ENCODE results near the gene PCSK2.
"Not testable (repeated sequence)": the region's sequence is repeated elsewhere in the genome, so short reads cannot be mapped to it uniquely, and the experiment has no call there.

PCSK2 gene

DNA sequence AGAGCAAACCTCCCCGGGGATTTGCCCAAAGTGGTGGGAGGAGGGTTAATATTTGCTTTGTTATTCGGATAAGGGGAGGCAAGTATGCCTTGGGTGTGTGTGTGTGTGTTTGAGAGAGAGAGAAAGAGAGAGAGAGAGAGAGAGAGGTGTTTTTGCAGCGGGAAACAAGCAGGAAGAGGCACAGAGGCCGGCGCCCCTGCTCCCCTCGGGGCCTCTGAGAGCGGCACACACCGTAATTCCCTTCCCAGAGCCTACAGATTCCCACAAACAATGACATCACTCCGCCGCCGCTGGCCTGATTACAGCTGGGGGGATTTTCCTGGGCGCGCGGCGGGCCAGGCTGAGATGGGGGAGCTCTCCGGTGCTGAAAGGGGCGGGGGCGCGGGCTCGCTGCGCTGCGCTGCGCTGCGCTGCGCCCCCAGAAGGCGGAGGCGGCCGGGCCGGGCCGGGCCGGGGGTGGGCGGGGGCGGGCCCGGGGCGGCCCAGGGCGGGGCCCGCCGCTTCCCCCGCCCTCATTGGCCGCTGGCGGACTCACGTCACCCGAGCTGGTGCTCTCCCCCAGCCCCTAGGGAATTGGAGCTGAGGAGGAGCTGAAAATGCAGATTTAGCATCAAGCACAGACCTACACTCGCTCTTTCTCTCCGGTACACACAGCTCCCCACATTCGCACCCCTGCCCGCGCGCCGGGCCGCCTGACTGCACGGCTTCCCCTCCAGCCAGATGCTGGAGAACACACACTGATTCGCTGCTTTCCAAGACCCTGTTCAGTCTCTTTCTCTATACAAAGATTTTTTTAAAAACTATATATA is at the start of gene PCSK2:
TSS of gene PCSK2 (plus strand) at position 631 of the 809 bp plus-strand sequence. CDS start 266 bp downstream, outside the sequence.
- no peak for FAIRE-seq

DNA sequence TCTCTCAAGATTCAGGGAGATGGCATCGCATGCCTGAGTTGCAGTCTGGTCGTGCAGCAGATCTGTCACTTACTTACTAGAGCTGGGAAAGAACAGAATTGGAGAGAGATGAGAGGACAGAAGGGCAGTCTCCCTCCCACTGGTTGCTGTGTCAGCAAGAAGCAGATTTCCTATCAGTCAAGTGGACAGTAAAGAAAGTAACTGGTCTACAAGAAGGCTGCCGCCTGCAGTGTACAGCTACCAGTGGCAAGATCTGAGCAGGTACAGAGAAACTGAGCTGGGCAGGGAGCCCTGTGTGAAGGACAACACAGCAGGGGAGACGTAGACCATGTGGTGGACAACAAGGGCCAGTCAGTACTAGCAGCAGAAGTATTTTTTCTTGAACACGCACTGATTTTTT is 49.5 kb upstream of the PCSK2 start:
- FAIRE-seq: no peak

- FAIRE-seq: no peak
Measured at GRCh38 chr20:17179840-17180239, 47.0 kb upstream of the PCSK2 start.

DNA sequence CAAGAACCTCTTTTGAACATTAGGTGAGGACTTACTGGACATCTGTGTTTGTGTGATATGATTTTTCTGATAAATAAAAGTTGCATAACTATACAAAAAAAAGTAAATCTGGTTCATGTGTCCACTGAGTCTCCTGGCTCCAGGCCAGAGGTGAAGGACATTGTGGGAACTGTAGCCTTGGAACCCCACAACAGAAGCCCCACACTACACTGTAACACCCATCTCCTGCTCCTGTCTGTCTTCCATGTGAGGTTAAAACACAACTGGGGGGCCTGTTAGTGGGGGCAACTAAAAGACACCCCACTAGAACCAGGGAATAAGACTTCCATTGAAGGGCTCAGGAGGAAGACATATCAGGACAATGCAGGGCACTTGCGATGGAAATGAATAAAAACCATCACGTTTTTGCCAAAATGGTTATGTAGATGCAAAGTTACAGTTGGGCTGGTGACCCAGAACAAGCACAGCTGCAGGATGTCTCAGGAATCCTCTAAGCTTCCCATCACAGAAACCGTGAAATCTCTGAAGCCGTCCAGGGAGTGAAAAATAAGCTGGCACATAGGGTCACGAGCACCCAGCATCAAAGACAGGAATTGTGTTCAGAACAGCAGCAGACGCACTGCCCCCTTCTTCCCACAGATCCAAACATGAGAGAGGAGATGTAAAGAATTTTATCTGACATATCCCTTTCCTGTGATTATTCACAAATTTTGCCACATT is 36.7 kb upstream of the PCSK2 start:
- FAIRE-seq: no peak

DNA sequence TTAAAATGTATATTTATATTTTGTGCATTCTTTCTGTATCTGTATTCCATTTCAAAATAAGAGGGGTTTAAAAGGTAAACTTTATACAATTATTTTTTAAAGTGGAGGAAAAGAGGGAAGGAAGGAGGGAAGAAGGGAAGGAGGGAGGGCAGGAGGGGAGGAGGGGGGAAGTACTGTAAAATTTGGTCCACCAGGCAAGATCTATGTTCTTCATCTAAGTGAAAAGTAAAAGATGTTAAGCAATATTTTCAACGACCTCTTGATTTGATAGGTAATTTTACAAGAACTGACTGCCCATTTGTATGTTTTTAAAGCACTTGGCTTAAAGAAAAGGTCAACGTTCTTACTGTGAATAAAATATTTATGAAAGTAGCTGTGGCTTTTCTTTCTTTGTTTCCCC is 29.8 kb upstream of the PCSK2 start:
- no peak for FAIRE-seq

- FAIRE-seq: no peak
Measured at GRCh38 chr20:17202030-17202429, 24.8 kb upstream of the PCSK2 start.

- FAIRE-seq: no peak
Measured at GRCh38 chr20:17202673-17203072, 24.2 kb upstream of the PCSK2 start.

DNA sequence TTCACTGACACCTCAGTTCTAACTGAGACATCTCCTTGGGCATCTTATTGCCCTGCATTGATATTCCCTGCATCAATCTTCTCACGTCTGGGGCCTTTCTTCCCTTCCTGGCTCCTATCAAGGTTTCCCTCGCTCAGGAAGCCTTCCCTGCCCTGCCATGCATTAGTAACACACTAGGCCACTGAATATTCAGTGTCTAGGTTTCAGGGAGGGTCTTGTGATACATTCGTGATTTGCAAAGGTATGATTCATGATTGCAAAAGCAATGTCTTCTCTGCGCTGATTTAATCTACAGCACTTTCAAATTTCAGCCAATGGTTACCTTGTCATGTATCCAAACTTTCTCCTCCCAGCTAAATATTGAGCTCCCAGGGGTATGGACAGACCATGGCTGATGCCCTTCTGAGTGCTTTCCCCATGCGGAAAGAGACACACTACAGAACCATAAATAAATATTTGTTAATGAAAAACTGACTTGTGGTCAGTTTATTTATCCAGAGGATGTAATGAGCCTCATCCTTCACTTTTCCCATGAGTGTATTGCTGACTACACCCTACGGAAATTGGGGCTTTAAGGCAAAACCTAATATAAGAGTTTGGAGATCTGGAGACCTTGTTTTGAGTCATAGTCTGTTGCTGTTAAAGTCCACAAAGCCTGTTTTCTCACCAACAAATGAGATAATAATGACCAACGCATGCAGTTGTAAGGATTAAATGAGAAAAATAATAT is 21.6 kb upstream of the PCSK2 start:
- no peak for FAIRE-seq

DNA sequence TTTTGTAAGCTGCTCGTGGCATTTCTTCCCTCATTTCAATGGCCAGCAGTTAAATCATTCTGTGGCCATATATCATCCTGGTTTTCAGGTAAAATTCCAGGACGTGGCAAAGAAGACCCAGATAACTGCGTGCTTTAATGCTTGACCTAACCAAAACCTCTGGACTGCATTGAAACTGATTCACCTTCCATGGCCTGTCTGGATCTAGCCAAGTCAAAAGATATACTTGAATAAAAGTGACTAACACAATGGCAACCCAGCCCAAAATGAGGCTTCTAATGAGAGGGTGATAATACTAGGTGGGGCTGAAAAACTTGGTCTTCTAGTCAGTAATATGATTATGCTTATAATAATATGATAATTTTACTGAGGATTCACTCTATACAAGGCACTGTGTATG is 16.5 kb upstream of the PCSK2 start:
- FAIRE-seq: no peak

DNA sequence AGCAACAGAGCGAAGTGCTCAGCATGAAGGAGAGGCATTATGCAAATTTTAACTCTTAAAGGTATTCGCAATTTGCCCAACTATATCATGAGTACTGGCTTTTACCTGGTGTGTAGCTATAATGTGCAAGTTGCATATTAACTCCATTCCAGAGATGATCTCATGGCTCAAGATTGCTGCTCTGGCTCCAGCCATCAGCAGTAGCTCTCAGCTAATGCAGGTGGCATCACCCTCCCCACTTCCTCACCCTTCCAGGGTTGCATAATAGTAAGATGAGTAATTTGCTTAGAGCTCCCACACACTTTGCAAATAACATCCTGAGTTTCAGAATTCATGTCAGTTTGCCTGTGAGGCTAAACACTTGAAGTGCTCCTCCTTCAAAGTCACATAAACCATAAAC is 15.9 kb upstream of the PCSK2 start:
- no peak for FAIRE-seq

- no peak for FAIRE-seq
Measured at GRCh38 chr20:17215167-17215566, 11.7 kb upstream of the PCSK2 start.

GRCh38 chr20:17219856-17220255 is 7.0 kb upstream of the PCSK2 start:
- not testable (repeated sequence) for FAIRE-seq

DNA sequence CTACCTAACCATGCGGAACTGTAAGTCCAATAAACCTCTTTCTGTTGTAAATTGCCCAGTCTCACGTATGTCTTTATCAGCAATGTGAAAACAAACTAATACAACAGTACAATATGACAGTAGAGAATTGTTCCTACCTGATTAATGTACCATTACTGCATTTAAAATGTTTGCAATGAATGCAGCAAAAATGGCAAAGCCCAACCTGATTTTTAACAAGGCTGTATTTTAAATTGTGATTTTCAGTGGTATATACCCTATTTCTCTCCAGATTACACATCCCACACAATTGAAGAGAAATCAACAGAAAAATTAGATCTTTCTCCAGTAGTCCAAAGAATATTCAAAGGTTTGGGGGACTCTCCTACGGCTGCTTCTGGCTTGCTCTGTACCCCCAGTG is 3.3 kb upstream of the PCSK2 start:
- FAIRE-seq: no peak

DNA sequence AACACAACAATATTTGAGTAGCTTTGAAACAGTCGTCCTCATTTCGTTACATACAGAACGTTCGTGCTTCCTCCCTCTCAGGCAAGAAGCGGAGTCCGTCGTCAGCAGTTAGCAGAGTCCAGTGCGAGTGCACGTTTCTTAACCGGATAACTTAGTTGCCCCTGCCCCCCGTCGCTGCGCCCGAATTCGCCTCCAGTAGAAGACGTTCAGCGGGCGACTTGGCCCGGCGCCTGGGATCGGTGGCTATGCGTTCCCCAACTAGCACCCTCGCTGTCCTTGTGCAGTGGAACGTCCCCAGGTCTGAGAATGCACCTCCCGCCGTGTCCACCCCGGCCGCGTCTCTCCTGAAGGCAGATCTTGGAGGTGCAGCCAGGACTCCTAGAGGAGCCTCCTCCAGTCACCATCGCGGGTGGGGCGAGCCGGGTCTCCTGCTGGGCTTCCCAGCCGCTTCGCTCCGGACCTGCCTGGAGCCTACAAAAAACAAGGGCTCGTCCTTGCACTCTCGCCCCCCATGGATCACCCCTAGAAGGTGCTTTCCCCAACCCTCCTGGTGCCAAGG is 910 bp upstream of the PCSK2 start:
- FAIRE-seq: no peak

DNA sequence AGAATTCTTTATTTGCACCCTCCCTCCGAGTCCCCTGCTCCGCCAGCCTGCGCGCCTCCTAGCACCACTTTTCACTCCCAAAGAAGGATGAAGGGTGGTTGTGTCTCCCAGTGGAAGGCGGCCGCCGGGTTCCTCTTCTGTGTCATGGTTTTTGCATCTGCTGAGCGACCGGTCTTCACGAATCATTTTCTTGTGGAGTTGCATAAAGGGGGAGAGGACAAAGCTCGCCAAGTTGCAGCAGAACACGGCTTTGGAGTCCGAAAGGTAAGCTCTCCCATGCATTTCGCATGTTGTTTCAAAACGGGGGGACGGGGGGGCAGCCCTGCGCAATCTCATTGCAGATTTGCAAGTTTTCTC is 357 bp downstream of the PCSK2 start:
- no peak for FAIRE-seq

- FAIRE-seq: no peak
Measured at GRCh38 chr20:17227669-17228623, 1.1 kb downstream of the PCSK2 start.

DNA sequence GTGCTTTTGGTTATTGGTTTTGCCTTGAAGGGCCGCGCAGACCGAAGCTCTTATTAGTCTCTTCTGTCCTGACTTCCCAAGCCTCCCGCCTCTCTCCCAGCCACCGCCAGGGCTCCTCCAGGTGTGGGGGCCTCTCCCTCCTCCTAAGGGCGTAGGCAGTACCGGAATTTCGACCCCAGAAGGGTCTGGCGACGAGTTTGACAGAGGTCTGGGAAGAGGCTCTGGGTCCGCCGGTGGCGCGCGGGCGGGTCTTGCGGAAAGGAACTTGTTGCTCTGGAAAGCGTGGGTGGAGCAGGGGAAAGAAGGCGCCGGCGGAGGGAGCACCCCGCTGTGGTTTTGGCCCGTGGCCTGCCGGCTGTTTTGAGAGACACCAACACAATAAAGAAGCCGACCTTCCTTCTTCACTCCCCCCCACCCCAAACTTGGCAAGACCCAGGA is 1.8 kb downstream of the PCSK2 start:
- FAIRE-seq: no peak

GRCh38 chr20:17229256-17229655 is 2.4 kb downstream of the PCSK2 start:
- no peak for FAIRE-seq

DNA sequence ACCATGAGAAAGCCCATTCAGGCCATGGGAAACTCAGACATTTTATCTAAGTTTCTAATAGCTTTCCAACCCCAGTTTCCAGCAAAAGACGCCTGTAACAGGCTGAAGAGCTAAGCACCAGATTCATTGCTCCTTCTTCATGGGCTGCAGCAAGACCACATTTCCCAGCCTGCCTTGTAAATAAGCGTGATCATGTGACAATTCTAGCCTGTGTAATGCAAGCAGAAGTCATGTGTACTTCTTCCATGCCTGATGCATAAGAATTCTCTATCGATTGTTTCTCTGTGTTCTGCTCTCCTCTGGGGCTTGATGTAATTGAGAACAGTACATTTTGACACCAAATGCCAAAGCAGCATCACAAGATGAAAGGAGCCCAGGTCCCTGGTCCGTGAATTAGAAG is 6.8 kb downstream of the PCSK2 start:
- FAIRE-seq: no peak

- no peak for FAIRE-seq
Measured at GRCh38 chr20:17236766-17237165, 9.9 kb downstream of the PCSK2 start.

DNA sequence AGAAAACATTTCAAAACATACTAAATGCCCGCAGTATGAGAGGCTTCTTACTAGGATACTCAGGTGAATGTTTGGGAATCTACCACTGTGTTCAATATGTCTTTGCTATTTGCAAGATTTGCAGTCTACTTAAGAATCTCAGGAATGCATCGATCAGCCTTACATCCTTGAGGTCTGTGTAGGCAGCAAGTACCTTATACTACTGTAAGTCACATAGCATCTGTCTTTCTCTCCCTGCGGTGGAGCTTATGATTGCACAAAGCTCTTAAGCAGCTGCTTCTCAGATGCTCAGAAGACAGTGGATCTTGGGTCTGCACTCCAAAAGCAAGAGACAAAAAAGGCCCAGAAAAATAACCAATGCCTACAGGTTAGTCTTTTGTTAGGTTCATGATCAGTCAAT is 21.4 kb downstream of the PCSK2 start:
- no peak for FAIRE-seq

DNA sequence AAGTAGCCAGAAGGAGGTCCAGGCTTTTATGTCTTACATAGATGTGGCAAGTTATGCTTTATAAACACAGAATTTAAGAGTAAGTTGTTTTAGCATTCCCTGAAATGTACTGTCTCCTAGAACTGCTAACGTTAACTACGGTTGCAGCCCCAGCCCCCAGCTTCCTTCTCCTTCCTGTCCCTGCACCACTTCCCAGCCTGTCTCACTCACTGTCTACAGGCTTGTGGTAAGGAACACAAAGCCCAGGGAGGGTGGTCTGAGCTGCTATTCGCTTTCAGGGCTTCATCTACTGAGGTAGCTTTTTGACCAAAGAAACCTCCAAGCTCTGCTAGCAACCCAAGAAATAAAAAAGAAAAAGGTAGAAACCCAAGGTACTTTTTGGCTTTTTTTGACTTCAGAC is 35.9 kb downstream of the PCSK2 start:
- no peak for FAIRE-seq

Data from TTC549 (cell line).